Activated T-cell treated with anti-CD3 and anti-CD28 coated beads, Interleukin-2, amount 50 U/mL, for 24 hours (primary cell): ENCODE measurements around the gene TASOR2.

Source experiments
- DNase-seq: peaks from one replicate; pipeline ENCODE4 v3.0.0-alpha.2; 2020
- H3K27ac Mint-ChIP-seq: 2 replicates; pipeline ENCODE4 v1.8.0; 2020; ENCODE audit warnings: mild to moderate bottlenecking, mixed read lengths
- H3K27me3 Mint-ChIP-seq: 2 replicates; pipeline ENCODE4 v1.8.0; 2020; ENCODE audit warnings: mixed read lengths
- H3K36me3 Mint-ChIP-seq: 2 replicates; pipeline ENCODE4 v1.8.0; 2020; ENCODE audit warnings: low read depth, mixed read lengths
- H3K4me1 Mint-ChIP-seq: 2 replicates; pipeline ENCODE4 v1.8.0; 2020; ENCODE audit warnings: low read depth, mixed read lengths
- H3K4me3 Mint-ChIP-seq: 2 replicates; pipeline ENCODE4 v1.8.0; 2020; ENCODE audit warnings: mild to moderate bottlenecking, moderate library complexity, mixed read lengths
- H3K9me3 Mint-ChIP-seq: 2 replicates; pipeline ENCODE4 v1.8.0; 2020; ENCODE audit warnings: mixed read lengths

Gene TASOR2

GRCh38 chr10:5688587-5688986 lies 3.9 kb downstream of the TASOR2 start:
- H3K27me3 Mint-ChIP-seq: no peaks in the 10 kb centered on the region
- peaks cover 55% of the 10 kb centered on the region for H3K36me3 Mint-ChIP-seq
- H3K9me3 Mint-ChIP-seq: peaks cover 5% of the 10 kb centered on the region
- H3K4me3 Mint-ChIP-seq: no peak overlapping the region
- DNase-seq: no peak
- H3K27ac Mint-ChIP-seq: no peak overlapping the region
- H3K4me1 Mint-ChIP-seq: peaks cover 69% of the 10 kb centered on the region

GRCh38 chr10:5691786-5692185 lies 7.1 kb downstream of the TASOR2 start:
- Mint-ChIP-seq H3K9me3 (no peaks in the 10 kb centered on the region), H3K4me1 (peaks cover 83% of the 10 kb centered on the region), H3K27me3 (no peaks in the 10 kb centered on the region), H3K36me3 (peaks cover 45% of the 10 kb centered on the region), H3K27ac (peak overlapping the region; percentile 44), H3K4me3 (peak overlapping the region; percentile 79)
- no peak for DNase-seq

GRCh38 chr10:5692461-5693358 lies 8.1 kb downstream of the TASOR2 start:
- peaks cover 85% of the 10 kb centered on the region for H3K4me1 Mint-ChIP-seq

GRCh38 chr10:5694573-5694972 lies 9.9 kb downstream of the TASOR2 start:
- Mint-ChIP-seq H3K27ac (no peak overlapping the region), H3K27me3 (no peaks in the 10 kb centered on the region)

More at GRCh38 chr10:5692461-5693358, 8.1 kb downstream of the TASOR2 start:
- no peaks in the 10 kb centered on the region for H3K9me3 Mint-ChIP-seq
- H3K4me3 Mint-ChIP-seq: peak overlapping the region; percentile 79
- peaks cover 39% of the 10 kb centered on the region for H3K36me3 Mint-ChIP-seq
- no peaks in the 10 kb centered on the region for H3K27me3 Mint-ChIP-seq
- peak; percentile 71 for DNase-seq
- H3K27ac Mint-ChIP-seq: peak overlapping the region; percentile 88

GRCh38 chr10:5697342-5697741 lies 12.7 kb downstream of the TASOR2 start:
- Mint-ChIP-seq H3K4me1 (peaks cover 55% of the 10 kb centered on the region), H3K27ac (no peak overlapping the region), H3K4me3 (no peak overlapping the region), H3K36me3 (peaks cover 22% of the 10 kb centered on the region), H3K9me3 (no peaks in the 10 kb centered on the region), H3K27me3 (no peaks in the 10 kb centered on the region)
- no peak for DNase-seq

More at GRCh38 chr10:5694573-5694972, 9.9 kb downstream of the TASOR2 start:
- DNase-seq: no peak
- H3K4me1 Mint-ChIP-seq: peaks cover 76% of the 10 kb centered on the region
- peaks cover 29% of the 10 kb centered on the region for H3K36me3 Mint-ChIP-seq
- H3K4me3 Mint-ChIP-seq: no peak overlapping the region
- no peaks in the 10 kb centered on the region for H3K9me3 Mint-ChIP-seq

GRCh38 chr10:5698062-5698461 lies 13.4 kb downstream of the TASOR2 start:
- Mint-ChIP-seq H3K27me3 (no peaks in the 10 kb centered on the region), H3K4me1 (peaks cover 56% of the 10 kb centered on the region), H3K27ac (no peak overlapping the region), H3K4me3 (no peak overlapping the region), H3K36me3 (peaks cover 19% of the 10 kb centered on the region), H3K9me3 (no peaks in the 10 kb centered on the region)
- no peak for DNase-seq

GRCh38 chr10:5708356-5708755 lies 23.7 kb downstream of the TASOR2 start:
- Mint-ChIP-seq H3K27me3 (no peaks in the 10 kb centered on the region), H3K4me3 (no peak overlapping the region), H3K27ac (no peak overlapping the region), H3K9me3 (no peaks in the 10 kb centered on the region), H3K4me1 (peaks cover 79% of the 10 kb centered on the region), H3K36me3 (peaks cover 21% of the 10 kb centered on the region)
- no peak for DNase-seq

- peaks cover 76% of the 10 kb centered on the region for H3K4me1 Mint-ChIP-seq
- H3K36me3 Mint-ChIP-seq: peaks cover 29% of the 10 kb centered on the region
- H3K27me3 Mint-ChIP-seq: no peaks in the 10 kb centered on the region
- no peak for DNase-seq
- H3K27ac Mint-ChIP-seq: peak overlapping the region; percentile 7
- H3K9me3 Mint-ChIP-seq: no peaks in the 10 kb centered on the region
- H3K4me3 Mint-ChIP-seq: peak overlapping the region; percentile 21
Measured at GRCh38 chr10:5709865-5710264, 25.2 kb downstream of the TASOR2 start.

GRCh38 chr10:5710859-5711258 lies 26.2 kb downstream of the TASOR2 start:
- H3K9me3 Mint-ChIP-seq: no peaks in the 10 kb centered on the region
- no peaks in the 10 kb centered on the region for H3K27me3 Mint-ChIP-seq
- H3K4me3 Mint-ChIP-seq: peak overlapping the region; percentile 41
- peaks cover 70% of the 10 kb centered on the region for H3K4me1 Mint-ChIP-seq
- H3K36me3 Mint-ChIP-seq: peaks cover 35% of the 10 kb centered on the region
- DNase-seq: no peak
- no peak overlapping the region for H3K27ac Mint-ChIP-seq

GRCh38 chr10:5711642-5712041 lies 27.0 kb downstream of the TASOR2 start:
- Mint-ChIP-seq H3K4me3 (peak overlapping the region; percentile 41), H3K36me3 (peaks cover 35% of the 10 kb centered on the region), H3K9me3 (no peaks in the 10 kb centered on the region), H3K27me3 (no peaks in the 10 kb centered on the region), H3K4me1 (peaks cover 67% of the 10 kb centered on the region), H3K27ac (peak overlapping the region; percentile 47)
- DNase-seq: no peak

- peak overlapping the region; percentile 75 for H3K27ac Mint-ChIP-seq
- no peak overlapping the region for H3K4me3 Mint-ChIP-seq
- H3K4me1 Mint-ChIP-seq: peaks cover 36% of the 10 kb centered on the region
- H3K27me3 Mint-ChIP-seq: no peaks in the 10 kb centered on the region
- H3K9me3 Mint-ChIP-seq: no peaks in the 10 kb centered on the region
- H3K36me3 Mint-ChIP-seq: peaks cover 65% of the 10 kb centered on the region
- DNase-seq: no peak
Measured at GRCh38 chr10:5719546-5719945, 34.9 kb downstream of the TASOR2 start.

- Mint-ChIP-seq H3K36me3 (peaks cover 67% of the 10 kb centered on the region), H3K4me1 (peaks cover 32% of the 10 kb centered on the region), H3K4me3 (no peak overlapping the region), H3K27ac (no peak overlapping the region), H3K9me3 (no peaks in the 10 kb centered on the region), H3K27me3 (no peaks in the 10 kb centered on the region)
- DNase-seq: no peak
Measured at GRCh38 chr10:5720182-5720581, 35.5 kb downstream of the TASOR2 start.

- Mint-ChIP-seq H3K27ac (peak overlapping the region; percentile 0), H3K27me3 (no peaks in the 10 kb centered on the region)
Measured at GRCh38 chr10:5723692-5724091, 39.1 kb downstream of the TASOR2 start.

GRCh38 chr10:5730766-5731165 lies 46.1 kb downstream of the TASOR2 start:
- DNase-seq: no peak
- H3K27ac Mint-ChIP-seq: peak overlapping the region; percentile 63
- no peaks in the 10 kb centered on the region for H3K27me3 Mint-ChIP-seq
- peaks cover 31% of the 10 kb centered on the region for H3K4me1 Mint-ChIP-seq
- peaks cover 95% of the 10 kb centered on the region for H3K36me3 Mint-ChIP-seq
- no peaks in the 10 kb centered on the region for H3K9me3 Mint-ChIP-seq
- H3K4me3 Mint-ChIP-seq: no peak overlapping the region

More at GRCh38 chr10:5723692-5724091, 39.1 kb downstream of the TASOR2 start:
- peaks cover 84% of the 10 kb centered on the region for H3K36me3 Mint-ChIP-seq
- peaks cover 16% of the 10 kb centered on the region for H3K4me1 Mint-ChIP-seq
- no peaks in the 10 kb centered on the region for H3K9me3 Mint-ChIP-seq
- DNase-seq: no peak
- H3K4me3 Mint-ChIP-seq: no peak overlapping the region

GRCh38 chr10:5731559-5731958 lies 46.9 kb downstream of the TASOR2 start:
- H3K36me3 Mint-ChIP-seq: peaks cover 94% of the 10 kb centered on the region
- no peaks in the 10 kb centered on the region for H3K27me3 Mint-ChIP-seq
- H3K4me3 Mint-ChIP-seq: no peak overlapping the region
- H3K27ac Mint-ChIP-seq: peak overlapping the region; percentile 63
- H3K4me1 Mint-ChIP-seq: peaks cover 31% of the 10 kb centered on the region
- H3K9me3 Mint-ChIP-seq: no peaks in the 10 kb centered on the region
- no peak for DNase-seq
